HepG2 (cell line): ENCODE measurements around the gene NFRKB. TPM values are rescaled to one million over a fixed set of nuclear protein-coding genes. Genes with fewer than 3 reads are reported as not detected.
A peak's percentile ranks its signal among the peaks of the same experiment; 100 is the strongest.

ENCODE experiments used
- CREB1 ChIP-seq, 2 experiments: fragments of 450-650 bp in 1 of 2; IDR thresholded peaks; 2 replicates each; pipeline ENCODE4 v1.6.1; 2016 to 2017; ENCODE audit warnings: control low read depth in 1 of 2, mild to moderate bottlenecking in 1 of 2, missing compliant biosample characterization in 1 of 2, missing genetic modification characterization in 1 of 2
- FIP1L1 ChIP-seq: fragments of 200-400 bp; formaldehyde crosslinking; IDR thresholded peaks from 2 replicates; pipeline ENCODE4 v1.6.1; 2018; ENCODE audit warnings: low read depth, mild to moderate bottlenecking, low read length, moderate library complexity, borderline replicate concordance; ENCODE audit not compliant: insufficient read depth
- JDP2 ChIP-seq: sonication (generic); formaldehyde crosslinking; IDR thresholded peaks from 2 replicates; pipeline ENCODE4 v1.8.1; 2022; ENCODE audit warnings: missing genetic modification reagents, borderline replicate concordance
- JUN ChIP-seq: sonication (generic); formaldehyde crosslinking; IDR thresholded peaks from 2 replicates; pipeline ENCODE4 v1.4.0; 2020; ENCODE audit warnings: mild to moderate bottlenecking, missing genetic modification reagents
- MTF2 ChIP-seq: sonication (generic); formaldehyde crosslinking; IDR thresholded peaks from 2 replicates; pipeline ENCODE4 v1.5.0; 2020; ENCODE audit warnings: missing genetic modification reagents, borderline replicate concordance
- PAF1 ChIP-seq: IDR thresholded peaks from 2 replicates; pipeline ENCODE4 v1.6.1; 2016; ENCODE audit warnings: missing genetic modification reagents, missing compliant biosample characterization
- TCF7L2 ChIP-seq: IDR thresholded peaks from 2 replicates; pipeline ENCODE4 v1.6.1; 2011; ENCODE audit warnings: mild to moderate bottlenecking, low read depth, low read length, moderate library complexity
- TEAD3 ChIP-seq: optimal IDR thresholded peaks from 2 replicates; pipeline ENCODE3; 2016; ENCODE audit warnings: borderline replicate concordance
- U2AF2 ChIP-seq: fragments of 200-400 bp; formaldehyde crosslinking; IDR thresholded peaks from 2 replicates; pipeline ENCODE4 v1.6.1; 2017; ENCODE audit warnings: low read depth, mild to moderate bottlenecking, low read length
- ZFP62 ChIP-seq: sonication (generic); formaldehyde crosslinking; IDR thresholded peaks from 2 replicates; pipeline ENCODE4 v1.4.0; 2020; ENCODE audit warnings: missing genetic modification reagents
- ZNF292 ChIP-seq: sonication (generic); formaldehyde crosslinking; IDR thresholded peaks from 2 replicates; pipeline ENCODE4 v1.8.1; 2022; ENCODE audit warnings: mild to moderate bottlenecking, low read depth, missing genetic modification reagents, borderline replicate concordance
- ZNF446 ChIP-seq: sonication (generic); formaldehyde crosslinking; IDR thresholded peaks from 2 replicates; pipeline ENCODE4 v1.5.0; 2020; ENCODE audit warnings: mild to moderate bottlenecking, missing genetic modification reagents
- ZNF549 ChIP-seq: sonication (generic); formaldehyde crosslinking; IDR thresholded peaks from 2 replicates; pipeline ENCODE4 v1.5.0; 2020; ENCODE audit warnings: missing genetic modification reagents
- ZNF552 ChIP-seq: sonication (generic); formaldehyde crosslinking; IDR thresholded peaks from 2 replicates; pipeline ENCODE4 v1.9.0; 2022; ENCODE audit warnings: missing genetic modification reagents, mild to moderate bottlenecking, borderline replicate concordance
- ZNF629 ChIP-seq: sonication (generic); formaldehyde crosslinking; conservative IDR thresholded peaks from 2 replicates; pipeline ENCODE4 v1.5.0; 2020; ENCODE audit warnings: missing genetic modification reagents
- ZNF644 ChIP-seq: IDR thresholded peaks from 2 replicates; pipeline ENCODE4 v1.6.1; 2016; ENCODE audit warnings: low read depth
- ZSCAN31 ChIP-seq: sonication (generic); formaldehyde crosslinking; IDR thresholded peaks from 2 replicates; pipeline ENCODE4 v1.5.0; 2020; ENCODE audit warnings: low read depth, mild to moderate bottlenecking, missing genetic modification reagents
- polyA plus RNA-seq, 8 experiments: library from polyadenylated mRNA; depleted of rRNA in 3 of 8; stranded (reverse) in 7 of 8; unstranded in 1 of 8; fragments of >200 nt; fragmentation: Illumina TruSeq in 4 of 8; extraction: Trizol in 4 of 8; gene quantifications; 2 replicates each; pipeline versions ENCODE4 v1.2.1 to v1.2.3, GENCODE V29; 2011 to 2016; ENCODE audit warnings: low read depth in 4 of 8, missing spikeins in 1 of 8, mixed read lengths in 1 of 8; ENCODE audit not compliant: insufficient read depth in 1 of 8
- total RNA-seq, 5 experiments: library from RNA; depleted of rRNA; stranded (reverse); fragments of >200 nt; fragmentation: Illumina TruSeq; extraction: Trizol; gene quantifications; 2 replicates each; pipeline ENCODE4 v1.2.3, GENCODE V29; 2016; ENCODE audit warnings: low read depth in 1 of 5
- TF ChIP-seq, protein P1 (sequence below): IDR thresholded peaks from 2 replicates; pipeline ENCODE4 v1.6.1; 2016
- TF ChIP-seq, protein P2 (sequence below): sonication (generic); formaldehyde crosslinking; IDR thresholded peaks from 2 replicates; pipeline ENCODE4 v1.5.0; 2020; ENCODE audit warnings: mild to moderate bottlenecking, missing genetic modification reagents, borderline replicate concordance

The NFRKB gene
- total and polyA plus RNA-seq, 2 of the 13 experiments (the other 11 are each of a cell fraction or from before 2014, with no cell fraction given) = 22.9 to 23.7 TPM

DNA sequence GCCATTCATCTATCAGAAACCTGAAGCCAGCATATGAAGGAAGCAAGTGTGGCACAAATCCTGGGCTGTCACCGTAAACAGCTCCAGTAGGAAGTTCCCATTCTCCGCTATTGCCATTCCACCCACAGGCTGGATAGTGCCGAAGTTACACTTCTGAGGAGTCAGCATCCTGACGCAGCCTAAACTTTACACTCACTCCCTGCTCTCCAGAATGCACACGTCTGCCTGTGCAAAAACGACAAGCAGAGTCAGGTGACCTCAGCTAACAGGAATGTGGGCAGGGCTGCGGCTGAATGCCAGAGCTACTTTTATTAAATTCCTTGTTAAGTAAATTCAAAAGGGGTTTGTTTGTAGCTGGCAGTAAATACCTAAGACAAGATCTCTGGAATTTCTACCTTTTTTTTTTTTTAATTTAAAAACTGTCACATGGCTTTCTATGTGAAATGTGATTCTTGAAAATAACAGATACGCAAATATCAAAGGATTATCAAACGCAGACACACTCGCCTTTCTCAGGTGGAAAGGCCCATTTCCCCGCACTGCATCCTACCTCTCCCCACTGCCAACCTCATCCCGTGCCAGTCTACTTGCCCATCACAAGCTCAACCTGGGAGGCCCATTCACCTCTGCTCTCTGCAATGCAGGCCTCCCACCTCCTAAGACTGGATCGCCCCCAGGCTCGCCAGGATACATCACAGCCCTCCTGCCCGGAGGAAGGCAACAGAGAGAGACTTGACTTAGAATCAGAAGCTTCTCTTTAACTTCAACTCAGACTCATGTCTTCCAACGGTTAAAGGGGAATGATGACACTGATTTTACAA, 33.5 kb downstream of the NFRKB start (continued):
- TF ChIP-seq MTF2 (CRISPR knock-in tag) = no peak
- TF ChIP-seq ZNF292 = 0 out of 2 replicates have a peak, but pooled peaks have one; percentile 11
- TF ChIP-seq ZSCAN31 (CRISPR knock-in tag) = peak; percentile 40; the same call in 1 of the 2 replicates
- TF ChIP-seq ZNF549 (CRISPR knock-in tag) = no peak
- TF ChIP-seq ZNF552 (CRISPR knock-in tag) = no peak
- TF ChIP-seq ZNF629 (CRISPR knock-in tag) = no peak
- no peak for TF ChIP-seq FIP1L1
- TF ChIP-seq ZNF446 = no peak
- TF ChIP-seq, protein P1, sequence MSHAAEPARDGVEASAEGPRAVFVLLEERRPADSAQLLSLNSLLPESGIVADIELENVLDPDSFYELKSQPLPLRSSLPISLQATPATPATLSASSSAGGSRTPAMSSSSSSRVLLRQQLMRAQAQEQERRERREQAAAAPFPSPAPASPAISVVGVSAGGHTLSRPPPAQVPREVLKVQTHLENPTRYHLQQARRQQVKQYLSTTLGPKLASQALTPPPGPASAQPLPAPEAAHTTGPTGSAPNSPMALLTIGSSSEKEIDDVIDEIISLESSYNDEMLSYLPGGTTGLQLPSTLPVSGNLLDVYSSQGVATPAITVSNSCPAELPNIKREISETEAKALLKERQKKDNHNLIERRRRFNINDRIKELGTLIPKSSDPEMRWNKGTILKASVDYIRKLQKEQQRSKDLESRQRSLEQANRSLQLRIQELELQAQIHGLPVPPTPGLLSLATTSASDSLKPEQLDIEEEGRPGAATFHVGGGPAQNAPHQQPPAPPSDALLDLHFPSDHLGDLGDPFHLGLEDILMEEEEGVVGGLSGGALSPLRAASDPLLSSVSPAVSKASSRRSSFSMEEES (CRISPR knock-in tag) = peak; percentile 53; the same call in 1 of the 2 replicates
- no peak for TF ChIP-seq ZFP62
- peak; percentile 95 for TF ChIP-seq JUN (CRISPR knock-in tag)
- no peak for TF ChIP-seq TCF7L2
- peak; percentile 87; the same call in 1 of the 2 replicates for TF ChIP-seq PAF1 (CRISPR knock-in tag)
- peak; percentile 56 for TF ChIP-seq CREB1 (IDR thresholded peaks at IDR 0.05)
- no peak for TF ChIP-seq CREB1 (CRISPR knock-in tag; IDR thresholded peaks at IDR 0.05)
- TF ChIP-seq, protein P2, sequence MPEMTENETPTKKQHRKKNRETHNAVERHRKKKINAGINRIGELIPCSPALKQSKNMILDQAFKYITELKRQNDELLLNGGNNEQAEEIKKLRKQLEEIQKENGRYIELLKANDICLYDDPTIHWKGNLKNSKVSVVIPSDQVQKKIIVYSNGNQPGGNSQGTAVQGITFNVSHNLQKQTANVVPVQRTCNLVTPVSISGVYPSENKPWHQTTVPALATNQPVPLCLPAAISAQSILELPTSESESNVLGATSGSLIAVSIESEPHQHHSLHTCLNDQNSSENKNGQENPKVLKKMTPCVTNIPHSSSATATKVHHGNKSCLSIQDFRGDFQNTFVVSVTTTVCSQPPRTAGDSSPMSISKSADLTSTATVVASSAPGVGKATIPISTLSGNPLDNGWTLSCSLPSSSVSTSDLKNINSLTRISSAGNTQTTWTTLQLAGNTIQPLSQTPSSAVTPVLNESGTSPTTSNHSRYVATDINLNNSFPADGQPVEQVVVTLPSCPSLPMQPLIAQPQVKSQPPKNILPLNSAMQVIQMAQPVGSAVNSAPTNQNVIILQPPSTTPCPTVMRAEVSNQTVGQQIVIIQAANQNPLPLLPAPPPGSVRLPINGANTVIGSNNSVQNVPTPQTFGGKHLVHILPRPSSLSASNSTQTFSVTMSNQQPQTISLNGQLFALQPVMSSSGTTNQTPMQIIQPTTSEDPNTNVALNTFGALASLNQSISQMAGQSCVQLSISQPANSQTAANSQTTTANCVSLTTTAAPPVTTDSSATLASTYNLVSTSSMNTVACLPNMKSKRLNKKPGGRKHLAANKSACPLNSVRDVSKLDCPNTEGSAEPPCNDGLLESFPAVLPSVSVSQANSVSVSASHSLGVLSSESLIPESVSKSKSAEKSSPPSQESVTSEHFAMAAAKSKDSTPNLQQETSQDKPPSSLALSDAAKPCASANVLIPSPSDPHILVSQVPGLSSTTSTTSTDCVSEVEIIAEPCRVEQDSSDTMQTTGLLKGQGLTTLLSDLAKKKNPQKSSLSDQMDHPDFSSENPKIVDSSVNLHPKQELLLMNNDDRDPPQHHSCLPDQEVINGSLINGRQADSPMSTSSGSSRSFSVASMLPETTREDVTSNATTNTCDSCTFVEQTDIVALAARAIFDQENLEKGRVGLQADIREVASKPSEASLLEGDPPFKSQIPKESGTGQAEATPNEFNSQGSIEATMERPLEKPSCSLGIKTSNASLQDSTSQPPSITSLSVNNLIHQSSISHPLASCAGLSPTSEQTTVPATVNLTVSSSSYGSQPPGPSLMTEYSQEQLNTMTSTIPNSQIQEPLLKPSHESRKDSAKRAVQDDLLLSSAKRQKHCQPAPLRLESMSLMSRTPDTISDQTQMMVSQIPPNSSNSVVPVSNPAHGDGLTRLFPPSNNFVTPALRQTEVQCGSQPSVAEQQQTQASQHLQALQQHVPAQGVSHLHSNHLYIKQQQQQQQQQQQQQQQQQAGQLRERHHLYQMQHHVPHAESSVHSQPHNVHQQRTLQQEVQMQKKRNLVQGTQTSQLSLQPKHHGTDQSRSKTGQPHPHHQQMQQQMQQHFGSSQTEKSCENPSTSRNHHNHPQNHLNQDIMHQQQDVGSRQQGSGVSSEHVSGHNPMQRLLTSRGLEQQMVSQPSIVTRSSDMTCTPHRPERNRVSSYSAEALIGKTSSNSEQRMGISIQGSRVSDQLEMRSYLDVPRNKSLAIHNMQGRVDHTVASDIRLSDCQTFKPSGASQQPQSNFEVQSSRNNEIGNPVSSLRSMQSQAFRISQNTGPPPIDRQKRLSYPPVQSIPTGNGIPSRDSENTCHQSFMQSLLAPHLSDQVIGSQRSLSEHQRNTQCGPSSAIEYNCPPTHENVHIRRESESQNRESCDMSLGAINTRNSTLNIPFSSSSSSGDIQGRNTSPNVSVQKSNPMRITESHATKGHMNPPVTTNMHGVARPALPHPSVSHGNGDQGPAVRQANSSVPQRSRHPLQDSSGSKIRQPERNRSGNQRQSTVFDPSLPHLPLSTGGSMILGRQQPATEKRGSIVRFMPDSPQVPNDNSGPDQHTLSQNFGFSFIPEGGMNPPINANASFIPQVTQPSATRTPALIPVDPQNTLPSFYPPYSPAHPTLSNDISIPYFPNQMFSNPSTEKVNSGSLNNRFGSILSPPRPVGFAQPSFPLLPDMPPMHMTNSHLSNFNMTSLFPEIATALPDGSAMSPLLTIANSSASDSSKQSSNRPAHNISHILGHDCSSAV (CRISPR knock-in tag) = no peak
- TF ChIP-seq TEAD3 (CRISPR knock-in tag) = peak; percentile 96
- TF ChIP-seq U2AF2 = no peak
- TF ChIP-seq ZNF644 (CRISPR knock-in tag) = no peak
- no peak for TF ChIP-seq JDP2 (CRISPR knock-in tag)
